ENCODE results near the gene OR5V1. TPM values are rescaled to one million over a fixed set of nuclear protein-coding genes. Genes with fewer than 3 reads are reported as not detected.

The OR5V1 gene
- total RNA-seq = not detected

DNA sequence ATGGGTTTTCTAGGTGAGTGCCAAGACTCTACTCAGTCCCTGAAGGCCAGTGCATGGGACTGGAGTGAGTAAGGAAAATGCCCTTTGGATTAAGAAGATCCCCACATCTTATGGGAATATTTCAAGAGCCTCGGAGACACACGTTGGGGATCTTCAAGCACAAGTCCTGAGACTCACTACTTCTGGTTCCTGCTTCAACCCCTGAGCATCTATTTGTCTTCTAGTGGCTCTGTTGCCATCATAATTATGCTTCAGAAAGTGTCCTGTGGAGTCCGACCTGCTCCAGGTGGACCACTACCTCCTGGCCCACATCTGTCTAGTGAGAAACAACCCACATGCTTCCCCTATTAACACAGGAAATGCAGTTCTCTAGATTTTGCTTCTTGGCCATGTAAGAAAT is at the start of gene OR5V1:
OR5V1 (minus strand) TSS at position 101 of the 400 bp plus-strand sequence. CDS start 12,670 bp downstream, outside the sequence.
- no peak for DNase-seq
- TF ChIP-seq, protein P1, sequence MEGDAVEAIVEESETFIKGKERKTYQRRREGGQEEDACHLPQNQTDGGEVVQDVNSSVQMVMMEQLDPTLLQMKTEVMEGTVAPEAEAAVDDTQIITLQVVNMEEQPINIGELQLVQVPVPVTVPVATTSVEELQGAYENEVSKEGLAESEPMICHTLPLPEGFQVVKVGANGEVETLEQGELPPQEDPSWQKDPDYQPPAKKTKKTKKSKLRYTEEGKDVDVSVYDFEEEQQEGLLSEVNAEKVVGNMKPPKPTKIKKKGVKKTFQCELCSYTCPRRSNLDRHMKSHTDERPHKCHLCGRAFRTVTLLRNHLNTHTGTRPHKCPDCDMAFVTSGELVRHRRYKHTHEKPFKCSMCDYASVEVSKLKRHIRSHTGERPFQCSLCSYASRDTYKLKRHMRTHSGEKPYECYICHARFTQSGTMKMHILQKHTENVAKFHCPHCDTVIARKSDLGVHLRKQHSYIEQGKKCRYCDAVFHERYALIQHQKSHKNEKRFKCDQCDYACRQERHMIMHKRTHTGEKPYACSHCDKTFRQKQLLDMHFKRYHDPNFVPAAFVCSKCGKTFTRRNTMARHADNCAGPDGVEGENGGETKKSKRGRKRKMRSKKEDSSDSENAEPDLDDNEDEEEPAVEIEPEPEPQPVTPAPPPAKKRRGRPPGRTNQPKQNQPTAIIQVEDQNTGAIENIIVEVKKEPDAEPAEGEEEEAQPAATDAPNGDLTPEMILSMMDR (IDR thresholded peaks at IDR 0.05) = no peak
- TF ChIP-seq POLR2A (IDR thresholded peaks at IDR 0.05) = no peak
- no peaks in the 10 kb centered on the region for H3K27me3 ChIP-seq
- no peaks in the 10 kb centered on the region for H3K4me1 ChIP-seq
- H3K4me3 ChIP-seq = no peak within 1 kb of the TSS
- WGBS, 2 donors = 62 to 79% methylated on average over 3 of the region's 3 CpGs
- intact Hi-C loops (cut with DNase I) = no loop called here
- no peaks in the 10 kb centered on the region for H3K36me3 ChIP-seq
- H3K9me3 ChIP-seq = no peaks in the 10 kb centered on the region
- no peak within 1 kb of the TSS for H3K27ac ChIP-seq

DNA sequence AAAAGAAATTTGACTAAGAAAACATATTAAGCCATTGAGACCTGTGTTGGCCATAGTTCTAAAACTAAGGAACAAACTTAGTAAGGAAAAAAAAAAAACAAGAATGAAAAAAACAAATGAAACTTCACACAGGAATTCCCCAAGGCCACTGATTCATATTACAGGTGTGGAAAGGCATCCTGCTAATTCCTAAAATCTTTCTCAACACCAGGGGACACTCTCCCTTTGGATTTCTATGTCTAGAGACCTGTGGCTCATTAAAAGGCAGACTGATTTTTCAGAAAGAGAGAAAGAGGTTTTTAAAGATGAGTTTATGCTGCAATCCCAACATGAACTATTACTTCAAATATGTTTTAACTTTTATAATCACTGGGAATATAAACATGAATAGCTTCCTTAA is 45.9 kb upstream of the OR5V1 start, which contains the start of gene OR12D1:
OR12D1 (plus strand) TSS at position 341 of the 400 bp plus-strand sequence.
- DNase-seq = no peak
- intact Hi-C loops (cut with DNase I) = no loop called here
- Histone ChIP-seq H3K36me3 (no peaks in the 10 kb centered on the region), H3K9me3 (no peaks in the 10 kb centered on the region), H3K27ac (no peak within 1 kb of the TSS), H3K4me3 (no peak within 1 kb of the TSS), H3K27me3 (no peaks in the 10 kb centered on the region), H3K4me1 (no peaks in the 10 kb centered on the region)
- TF ChIP-seq, protein P1 (IDR thresholded peaks at IDR 0.05) = no peak
- no peak for TF ChIP-seq POLR2A (IDR thresholded peaks at IDR 0.05)

DNA sequence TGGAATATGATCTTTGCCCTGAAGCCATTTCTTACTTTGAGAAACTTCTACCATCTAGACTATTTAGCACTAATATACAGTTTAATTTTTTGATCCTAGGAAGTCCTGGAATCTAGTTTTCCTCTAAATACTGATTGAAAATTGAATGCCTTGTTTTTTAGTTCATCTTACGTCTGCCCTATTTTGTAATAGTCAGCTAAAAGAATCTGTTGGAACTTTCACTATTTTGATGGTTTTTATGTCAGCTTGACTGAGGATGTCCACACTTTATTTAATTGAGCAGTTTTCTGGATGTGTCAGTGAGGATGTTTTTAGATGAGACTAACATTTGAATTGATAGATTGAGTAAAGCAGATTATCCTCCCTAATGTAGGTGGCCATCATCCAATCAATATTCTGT is 35.1 kb upstream of the OR5V1 start:
- Histone ChIP-seq H3K27me3 (no peaks in the 10 kb centered on the region), H3K27ac (no peak overlapping the region), H3K36me3 (no peaks in the 10 kb centered on the region), H3K4me1 (no peaks in the 10 kb centered on the region), H3K4me3 (no peak overlapping the region), H3K9me3 (no peaks in the 10 kb centered on the region)
- intact Hi-C loops (cut with DNase I) = no loop called here
- no peak for DNase-seq
- 48 to 82% methylated on average over 1 of the region's 1 CpG for WGBS, 2 donors
- TF ChIP-seq, protein P1 (IDR thresholded peaks at IDR 0.05) = no peak
- TF ChIP-seq POLR2A (IDR thresholded peaks at IDR 0.05) = no peak

DNA sequence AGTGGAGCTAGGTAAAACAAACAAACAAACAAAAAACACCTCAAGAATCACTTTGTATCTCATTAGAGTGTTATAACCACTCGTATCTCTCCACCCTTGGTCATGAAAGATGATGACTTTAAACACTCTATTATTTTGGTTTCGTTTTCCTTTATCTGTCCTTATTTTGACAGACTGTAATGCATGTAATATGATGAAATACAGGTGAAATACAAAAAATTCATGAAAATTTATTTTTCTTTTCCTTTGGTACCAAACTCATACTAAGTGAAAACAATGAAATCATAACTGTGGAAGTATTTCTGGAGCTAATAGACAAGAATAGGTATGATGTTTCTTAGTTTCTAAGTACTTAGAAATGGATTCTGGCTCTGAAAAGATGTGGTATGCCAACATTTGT is 30.9 kb upstream of the OR5V1 start:
- Histone ChIP-seq H3K4me3 (no peak overlapping the region), H3K27ac (no peak overlapping the region), H3K4me1 (no peaks in the 10 kb centered on the region), H3K27me3 (no peaks in the 10 kb centered on the region), H3K36me3 (no peaks in the 10 kb centered on the region), H3K9me3 (no peaks in the 10 kb centered on the region)
- 58 to 73% methylated on average over 2 of the region's 2 CpGs for WGBS, 2 donors
- intact Hi-C loops (cut with DNase I) = no loop called here
- DNase-seq = no peak
- TF ChIP-seq POLR2A (IDR thresholded peaks at IDR 0.05) = no peak
- TF ChIP-seq, protein P1 (IDR thresholded peaks at IDR 0.05) = no peak

DNA sequence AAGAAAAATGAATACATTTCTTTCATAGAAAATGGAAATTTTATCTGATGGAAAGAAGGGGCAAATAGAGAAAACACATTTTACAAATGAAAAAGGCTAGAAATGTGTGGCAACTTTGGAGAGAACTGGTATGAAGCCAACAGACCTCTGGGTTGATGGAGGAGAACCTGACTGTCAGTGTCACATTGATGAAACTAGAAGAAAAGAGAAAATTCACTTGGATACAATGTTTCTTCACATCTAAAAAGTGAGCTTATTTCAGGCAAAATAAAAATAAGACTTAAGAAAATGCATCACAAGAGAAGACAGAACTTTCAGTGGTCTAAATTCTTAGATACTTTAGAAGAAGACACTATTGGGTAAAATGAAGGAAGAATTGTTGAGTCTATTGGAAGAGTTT is 26.7 kb upstream of the OR5V1 start, which contains the start of gene OR12D2:
OR12D2 (plus strand) TSS at position 301 of the 400 bp plus-strand sequence. CDS start 1,069 bp downstream, outside the sequence.
- intact Hi-C loops (cut with DNase I) = no loop called here
- TF ChIP-seq, protein P1 (IDR thresholded peaks at IDR 0.05) = no peak
- TF ChIP-seq POLR2A (IDR thresholded peaks at IDR 0.05) = no peak
- Histone ChIP-seq H3K4me1 (no peaks in the 10 kb centered on the region), H3K36me3 (no peaks in the 10 kb centered on the region), H3K27me3 (no peaks in the 10 kb centered on the region), H3K4me3 (no peak within 1 kb of the TSS), H3K9me3 (no peaks in the 10 kb centered on the region), H3K27ac (no peak within 1 kb of the TSS)
- DNase-seq = no peak

Measured in esophagus squamous epithelium (tissue), 5 donors.